CD4-positive, CD25-positive, alpha-beta regulatory T cell (primary cell): Measurements from ENCODE around the gene ADAMTS19. TPM values are rescaled to one million over a fixed set of nuclear protein-coding genes. Genes with fewer than 3 reads are reported as not detected.

Experiments used
- ATAC-seq, 2 donors: fragments of 150-1000 bp; cut with Tn5 transposase; one replicate each; pipeline ENCODE4 v1.10.0; 2021; ENCODE audit warnings: low read depth in 2 of 2, moderate number of reproducible peaks in 2 of 2, moderate library complexity in 1 of 2
- DNase-seq, 3 donors: peaks; one replicate each; pipeline versions ENCODE4 v3.0.0 to v3.0.0-alpha.2; 2012 to 2022; ENCODE audit warnings: mixed read lengths in 1 of 3
- H3K27ac ChIP-seq: one replicate; pipeline ENCODE4 v1.7.0; 2013; ENCODE audit warnings: mild to moderate bottlenecking, low read length; ENCODE audit not compliant: insufficient read depth, poor library complexity, severe bottlenecking
- H3K27me3 ChIP-seq: one replicate; pipeline ENCODE4 v1.7.0; 2013; ENCODE audit warnings: low read length; ENCODE audit not compliant: control insufficient read depth, insufficient read depth
- H3K36me3 ChIP-seq: one replicate; pipeline ENCODE4 v1.7.0; 2013; ENCODE audit warnings: mild to moderate bottlenecking, low read length, moderate library complexity; ENCODE audit not compliant: control insufficient read depth, insufficient read depth
- H3K4me1 ChIP-seq: 2 replicates; pipeline ENCODE4 v1.7.0; 2013; ENCODE audit warnings: mild to moderate bottlenecking, low read length; ENCODE audit not compliant: insufficient read depth, control insufficient read depth, poor library complexity, severe bottlenecking
- H3K4me3 ChIP-seq: one replicate; pipeline ENCODE4 v1.7.0; 2013; ENCODE audit warnings: low read depth, mild to moderate bottlenecking, low read length, moderate library complexity
- H3K9me3 ChIP-seq, 2 experiments: 1 replicate in 1 of 2; 2 replicates in 1 of 2; pipeline ENCODE4 v1.7.0; 2013; ENCODE audit warnings: low read length in 2 of 2, mild to moderate bottlenecking in 1 of 2, moderate library complexity in 1 of 2; ENCODE audit not compliant: control insufficient read depth in 2 of 2
- H3K27ac Mint-ChIP-seq, 3 donors: one replicate each; pipeline ENCODE4 v1.8.0; 2020 to 2022; ENCODE audit warnings: mild to moderate bottlenecking in 3 of 3, mixed read lengths in 3 of 3, moderate library complexity in 2 of 3
- H3K27me3 Mint-ChIP-seq: one replicate; pipeline ENCODE4 v1.8.0; 2022; ENCODE audit warnings: mild to moderate bottlenecking, mixed read lengths
- H3K36me3 Mint-ChIP-seq: one replicate; pipeline ENCODE4 v1.8.0; 2020; ENCODE audit warnings: mixed read lengths
- H3K4me1 Mint-ChIP-seq, 4 donors: one replicate each; pipeline ENCODE4 v1.8.0; 2020 to 2022; ENCODE audit warnings: mixed read lengths in 4 of 4, mild to moderate bottlenecking in 1 of 4
- H3K4me3 Mint-ChIP-seq, 4 donors: one replicate each; pipeline ENCODE4 v1.8.0; 2020 to 2022; ENCODE audit warnings: mild to moderate bottlenecking in 4 of 4, mixed read lengths in 4 of 4, moderate library complexity in 3 of 4
- H3K9me3 Mint-ChIP-seq, 7 donors: one replicate each; pipeline ENCODE4 v1.8.0; 2020 to 2022; ENCODE audit warnings: mixed read lengths in 7 of 7, mild to moderate bottlenecking in 3 of 7, moderate library complexity in 2 of 7
- polyA plus RNA-seq, 4 donors: library from polyadenylated mRNA; unstranded; fragments of 300-500 nt; fragmentation: Illumina TruSeq; gene quantifications; one replicate each; pipeline ENCODE4 v1.2.3, GENCODE V29; 2021
- total RNA-seq: library from RNA; stranded (reverse); gene quantifications from one replicate; pipeline ENCODE4 v1.2.3, GENCODE V29; 2022

The ADAMTS19 gene
- total and polyA plus RNA-seq, 5 donors from 2014 or later = not detected

- DNase-seq (no peak), ATAC-seq (no peak)
- H3K27ac ChIP-seq = no peak overlapping the region
- no peaks in the 10 kb centered on the region for H3K4me1 ChIP-seq
- H3K27ac Mint-ChIP-seq = no peak overlapping the region
- no peaks in the 10 kb centered on the region for H3K27me3 ChIP-seq
- H3K36me3 Mint-ChIP-seq = no peaks in the 10 kb centered on the region
- H3K4me1 Mint-ChIP-seq = no peaks in the 10 kb centered on the region
- H3K4me3 ChIP-seq = no peak overlapping the region
- H3K9me3 ChIP-seq = no peaks in the 10 kb centered on the region
- no peaks in the 10 kb centered on the region for H3K36me3 ChIP-seq
- H3K27me3 Mint-ChIP-seq = peaks cover 4% of the 10 kb centered on the region
- peaks cover 0 to 3% (median 0%) of the 10 kb centered on the region in 7 donors for H3K9me3 Mint-ChIP-seq
- H3K4me3 Mint-ChIP-seq = no peak overlapping the region
Observed at GRCh38 chr5:129698661-129699060, 238.6 kb downstream of the ADAMTS19 start.

- Mint-ChIP-seq H3K4me3 (no peak overlapping the region), H3K9me3 (peaks cover 0 to 2% (median 0%) of the 10 kb centered on the region in 7 donors), H3K27me3 (no peaks in the 10 kb centered on the region), H3K4me1 (no peaks in the 10 kb centered on the region), H3K27ac (no peak overlapping the region), H3K36me3 (no peaks in the 10 kb centered on the region)
- ATAC-seq (no peak), DNase-seq (no peak)
- Histone ChIP-seq H3K9me3 (no peaks in the 10 kb centered on the region), H3K4me3 (no peak overlapping the region), H3K36me3 (no peaks in the 10 kb centered on the region), H3K27me3 (no peaks in the 10 kb centered on the region), H3K27ac (no peak overlapping the region), H3K4me1 (no peaks in the 10 kb centered on the region)
Observed at GRCh38 chr5:129716235-129716634, 256.1 kb downstream of the ADAMTS19 start.

DNA sequence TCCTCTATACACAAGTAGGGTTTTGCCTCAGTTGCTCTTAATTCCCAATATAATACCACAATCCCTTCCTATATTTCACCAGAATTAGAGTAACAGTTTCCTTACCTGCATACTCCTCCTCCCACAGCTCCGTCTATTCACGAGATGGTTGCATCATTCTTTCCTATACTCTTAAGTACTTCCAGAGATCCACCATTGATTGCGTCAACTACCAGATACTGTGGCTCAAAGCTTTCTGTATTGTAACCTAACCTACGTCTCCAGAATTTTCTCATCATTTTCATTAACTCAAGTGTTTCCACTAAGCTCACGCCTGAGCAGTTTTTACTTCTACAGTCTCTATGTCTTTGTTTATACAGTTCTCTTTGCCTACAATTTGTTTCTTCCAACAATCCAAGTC is 256.6 kb downstream of the ADAMTS19 start:
- no peak overlapping the region for H3K27ac ChIP-seq
- Mint-ChIP-seq H3K4me3 (no peak overlapping the region), H3K27me3 (no peaks in the 10 kb centered on the region), H3K27ac (no peak overlapping the region), H3K36me3 (no peaks in the 10 kb centered on the region), H3K9me3 (peaks cover 0 to 2% (median 0%) of the 10 kb centered on the region in 7 donors), H3K4me1 (no peaks in the 10 kb centered on the region)
- H3K27me3 ChIP-seq = no peaks in the 10 kb centered on the region
- no peak overlapping the region for H3K4me3 ChIP-seq
- no peaks in the 10 kb centered on the region for H3K9me3 ChIP-seq
- DNase-seq = no peak
- ATAC-seq = no peak
- H3K36me3 ChIP-seq = no peaks in the 10 kb centered on the region
- H3K4me1 ChIP-seq = no peaks in the 10 kb centered on the region

DNA sequence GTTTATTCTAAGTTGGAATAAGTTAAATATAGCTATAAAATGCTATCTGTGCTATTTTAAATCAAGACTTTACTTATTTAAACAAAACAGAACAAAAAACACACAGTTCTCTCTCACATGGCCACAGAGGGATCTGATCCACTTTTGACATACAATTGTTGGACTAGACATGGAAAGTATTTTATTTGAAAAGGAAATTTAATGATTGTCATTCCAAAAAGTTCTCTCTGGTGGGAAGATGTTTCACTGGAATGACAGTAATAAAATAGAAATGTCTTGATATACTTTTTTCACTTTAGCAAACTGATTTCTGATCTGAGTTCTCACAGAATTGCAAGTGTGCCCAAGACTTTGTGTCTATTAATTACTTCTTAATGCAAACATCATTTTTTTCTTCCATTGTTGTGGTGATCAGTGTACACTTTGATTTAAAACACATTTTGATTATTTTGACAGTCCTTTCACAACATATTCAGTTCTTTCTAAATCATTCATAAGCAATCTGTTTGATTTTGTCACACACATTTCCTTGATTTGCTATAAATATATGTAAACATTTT is 257.7 kb downstream of the ADAMTS19 start:
- peaks cover 0 to 2% (median 0%) of the 10 kb centered on the region in 7 donors for H3K9me3 Mint-ChIP-seq
- H3K4me3 ChIP-seq = no peak overlapping the region
- H3K4me3 Mint-ChIP-seq = no peak overlapping the region
- H3K27ac Mint-ChIP-seq = no peak overlapping the region
- no peak overlapping the region for H3K27ac ChIP-seq
- no peaks in the 10 kb centered on the region for H3K4me1 Mint-ChIP-seq
- H3K27me3 ChIP-seq = no peaks in the 10 kb centered on the region
- DNase-seq = no peak
- H3K27me3 Mint-ChIP-seq = no peaks in the 10 kb centered on the region
- no peaks in the 10 kb centered on the region for H3K36me3 Mint-ChIP-seq
- no peaks in the 10 kb centered on the region for H3K9me3 ChIP-seq
- ATAC-seq = no peak
- H3K36me3 ChIP-seq = no peaks in the 10 kb centered on the region
- H3K4me1 ChIP-seq = no peaks in the 10 kb centered on the region

- Histone ChIP-seq H3K4me1 (no peaks in the 10 kb centered on the region), H3K27me3 (no peaks in the 10 kb centered on the region), H3K9me3 (no peaks in the 10 kb centered on the region), H3K27ac (no peak overlapping the region), H3K36me3 (no peaks in the 10 kb centered on the region), H3K4me3 (no peak overlapping the region)
- H3K36me3 Mint-ChIP-seq = no peaks in the 10 kb centered on the region
- H3K9me3 Mint-ChIP-seq = peaks cover 0 to 2% (median 0%) of the 10 kb centered on the region in 7 donors
- no peak overlapping the region for H3K4me3 Mint-ChIP-seq
- H3K4me1 Mint-ChIP-seq = no peaks in the 10 kb centered on the region
- no peaks in the 10 kb centered on the region for H3K27me3 Mint-ChIP-seq
- ATAC-seq (no peak), DNase-seq (no peak)
- no peak overlapping the region for H3K27ac Mint-ChIP-seq
Observed at GRCh38 chr5:129718471-129719090, 258.5 kb downstream of the ADAMTS19 start.

- H3K4me3 Mint-ChIP-seq = no peak overlapping the region
- DNase-seq (no peak), ATAC-seq (no peak)
- H3K4me3 ChIP-seq = no peak overlapping the region
- H3K4me1 ChIP-seq = no peaks in the 10 kb centered on the region
- no peaks in the 10 kb centered on the region for H3K27me3 ChIP-seq
- no peaks in the 10 kb centered on the region for H3K4me1 Mint-ChIP-seq
- H3K27ac ChIP-seq = no peak overlapping the region
- H3K27ac Mint-ChIP-seq = no peak overlapping the region
- peaks cover 0 to 4% (median 2%) of the 10 kb centered on the region in 7 donors for H3K9me3 Mint-ChIP-seq
- no peaks in the 10 kb centered on the region for H3K36me3 ChIP-seq
- no peaks in the 10 kb centered on the region for H3K27me3 Mint-ChIP-seq
- H3K9me3 ChIP-seq = no peaks in the 10 kb centered on the region
- H3K36me3 Mint-ChIP-seq = no peaks in the 10 kb centered on the region
Observed at GRCh38 chr5:129724222-129724621, 264.1 kb downstream of the ADAMTS19 start.

- no peaks in the 10 kb centered on the region for H3K36me3 Mint-ChIP-seq
- H3K4me1 ChIP-seq = no peaks in the 10 kb centered on the region
- H3K27me3 ChIP-seq = no peaks in the 10 kb centered on the region
- no peaks in the 10 kb centered on the region for H3K9me3 ChIP-seq
- H3K4me3 Mint-ChIP-seq = no peak overlapping the region
- no peaks in the 10 kb centered on the region for H3K36me3 ChIP-seq
- no peak overlapping the region for H3K27ac ChIP-seq
- H3K9me3 Mint-ChIP-seq = peaks cover 0 to 4% (median 2%) of the 10 kb centered on the region in 7 donors
- no peak for DNase-seq
- no peaks in the 10 kb centered on the region for H3K27me3 Mint-ChIP-seq
- no peak overlapping the region for H3K4me3 ChIP-seq
- ATAC-seq = no peak
- no peaks in the 10 kb centered on the region for H3K4me1 Mint-ChIP-seq
- H3K27ac Mint-ChIP-seq = no peak overlapping the region
Observed at GRCh38 chr5:129724647-129725046, 264.5 kb downstream of the ADAMTS19 start.

DNA sequence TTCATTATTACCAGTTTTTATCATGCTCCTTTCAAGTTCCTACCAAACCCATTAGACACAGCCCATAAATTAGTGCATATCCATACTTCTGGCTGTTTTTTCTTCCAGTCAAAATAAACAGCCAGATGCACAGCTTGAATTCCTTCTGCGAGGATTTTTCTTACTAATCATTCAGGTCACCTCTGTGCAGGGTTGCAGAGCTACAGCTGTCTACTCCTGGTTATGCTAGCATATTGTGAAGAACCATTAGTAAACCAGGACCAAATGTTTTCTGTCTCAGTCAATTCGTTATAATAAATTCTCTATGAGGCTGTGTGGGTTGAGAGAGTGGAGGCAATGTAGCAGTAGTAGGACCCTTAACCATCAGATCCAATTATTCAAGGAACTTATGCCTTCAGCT is 279.7 kb downstream of the ADAMTS19 start:
- peaks cover 0 to 1% (median 0%) of the 10 kb centered on the region in 7 donors for H3K9me3 Mint-ChIP-seq

More for the DNA sequence above, 279.7 kb downstream of the ADAMTS19 start:
- no peaks in the 10 kb centered on the region for H3K27me3 ChIP-seq
- H3K4me1 Mint-ChIP-seq = no peaks in the 10 kb centered on the region
- H3K4me3 Mint-ChIP-seq = no peak overlapping the region
- H3K9me3 ChIP-seq = no peaks in the 10 kb centered on the region
- no peak overlapping the region for H3K27ac Mint-ChIP-seq
- H3K36me3 ChIP-seq = no peaks in the 10 kb centered on the region
- ATAC-seq = no peak
- no peak overlapping the region for H3K4me3 ChIP-seq
- no peaks in the 10 kb centered on the region for H3K27me3 Mint-ChIP-seq
- no peak for DNase-seq
- H3K36me3 Mint-ChIP-seq = no peaks in the 10 kb centered on the region
- no peaks in the 10 kb centered on the region for H3K4me1 ChIP-seq
- H3K27ac ChIP-seq = no peak overlapping the region
